ENCODE results near the gene BRD7.

Gene BRD7

DNA sequence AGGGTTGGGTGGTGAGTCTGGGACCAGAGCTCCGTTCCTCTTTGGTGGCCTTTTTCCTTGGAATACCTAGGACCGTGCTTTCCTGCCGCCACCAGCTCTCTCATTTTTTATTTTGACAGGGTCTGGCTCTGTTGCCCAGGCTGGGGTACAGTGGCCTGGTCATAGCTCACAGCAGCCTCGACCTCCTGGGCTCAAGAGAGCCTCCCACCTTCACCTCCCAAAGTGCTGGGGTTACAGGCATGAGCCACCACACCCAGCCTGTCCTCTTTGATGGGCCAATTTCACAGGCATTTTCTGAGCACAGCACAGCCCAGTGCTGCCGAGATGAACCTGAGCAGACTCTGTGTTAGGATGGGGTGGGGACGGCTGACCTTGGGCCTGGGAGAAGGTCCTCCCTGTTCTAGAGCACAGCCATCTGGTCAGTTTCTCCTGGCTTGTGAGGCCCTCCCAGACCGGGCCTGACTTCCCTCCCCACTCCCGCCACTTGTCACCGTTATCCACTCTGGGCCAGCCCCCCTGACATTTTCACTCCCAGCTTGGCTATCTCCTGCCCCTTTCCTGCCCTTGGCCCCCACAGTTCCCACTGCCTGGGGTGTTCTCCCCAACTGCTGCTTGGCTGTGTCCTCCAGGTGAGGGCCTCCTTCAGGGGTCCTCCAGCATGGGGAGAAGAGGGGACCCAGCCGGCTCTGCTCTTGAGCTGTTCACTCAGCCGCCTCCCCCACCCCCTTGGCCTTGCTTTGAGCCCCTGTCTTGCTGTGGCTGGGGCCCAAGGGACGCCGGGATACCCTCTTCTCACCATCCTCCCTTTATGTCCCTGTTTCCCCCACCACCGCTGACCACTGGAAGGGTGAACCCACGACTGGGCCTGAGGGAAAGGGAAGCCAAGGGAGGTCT lies 97.4 kb downstream of the BRD7 start:
- DNase-seq (ENCODE audit: low spot score) = no peak

DNA sequence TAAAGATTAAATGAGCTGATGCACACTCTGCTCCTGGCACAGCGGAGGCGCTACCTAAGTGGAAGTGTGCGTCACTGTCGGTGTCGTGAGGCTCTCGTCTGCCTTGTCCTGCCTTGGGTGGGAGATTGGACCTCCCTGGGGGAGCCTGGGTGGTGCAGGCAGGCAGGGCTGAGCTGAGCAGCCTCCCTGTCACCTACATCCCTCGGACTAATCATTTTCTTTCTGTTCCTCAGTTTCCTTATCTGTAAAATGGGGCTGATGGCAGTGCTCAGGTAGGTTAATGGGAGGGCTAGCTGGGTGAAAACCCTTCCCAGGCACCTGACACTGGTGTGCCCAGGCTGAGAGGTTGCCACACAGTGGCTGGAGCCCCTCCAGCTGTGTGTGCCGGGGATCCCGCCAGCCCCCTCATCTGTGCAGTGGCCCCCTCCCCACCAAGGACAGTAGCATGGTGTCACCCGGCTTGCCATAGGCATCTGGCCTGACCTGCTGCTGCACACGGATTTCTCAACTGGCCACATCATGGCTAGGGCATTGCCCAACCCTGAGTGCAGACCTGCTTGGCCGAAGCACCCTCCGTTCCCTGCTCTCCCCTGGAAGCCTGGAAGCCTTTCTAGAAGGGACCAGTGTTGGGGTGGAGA lies 98.2 kb downstream of the BRD7 start:
- DNase-seq (ENCODE audit: low spot score) = no peak

DNA sequence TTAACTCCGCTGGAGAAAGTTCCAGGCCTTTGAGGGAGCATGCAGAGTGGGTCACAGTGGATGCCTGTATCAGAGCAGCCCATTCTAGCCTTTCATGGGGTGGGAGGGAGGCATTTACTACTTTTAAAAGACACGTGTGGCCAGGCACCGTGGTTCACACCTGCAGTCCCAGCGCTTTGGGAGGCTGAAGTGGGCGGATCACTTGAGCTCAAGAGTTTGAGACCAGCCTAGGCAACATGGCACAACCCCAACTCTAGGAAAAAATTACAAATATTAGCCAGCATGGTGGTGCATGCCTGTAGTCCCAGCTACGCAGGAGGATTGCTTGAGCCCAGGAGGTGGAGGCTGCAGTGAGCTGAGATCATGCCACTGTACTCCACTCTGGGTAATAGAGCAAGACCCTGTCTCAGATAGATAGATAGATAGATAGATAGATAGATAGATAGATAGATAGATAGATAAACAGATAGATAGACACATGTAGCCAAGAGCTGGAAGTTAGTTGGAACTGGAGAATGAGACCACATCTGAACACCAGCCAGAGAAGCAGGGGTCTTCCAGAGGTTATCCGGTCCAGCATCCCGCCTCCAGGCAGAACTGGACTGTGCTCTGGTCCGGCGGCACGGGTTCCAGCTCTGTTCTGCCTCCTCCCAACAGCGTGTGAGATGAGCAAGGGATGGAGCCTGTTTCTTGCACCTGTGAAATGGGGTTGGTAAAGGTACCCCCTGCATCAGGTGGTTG lies 98.8 kb downstream of the BRD7 start:
- DNase-seq (ENCODE audit: low spot score) = no peak

DNA sequence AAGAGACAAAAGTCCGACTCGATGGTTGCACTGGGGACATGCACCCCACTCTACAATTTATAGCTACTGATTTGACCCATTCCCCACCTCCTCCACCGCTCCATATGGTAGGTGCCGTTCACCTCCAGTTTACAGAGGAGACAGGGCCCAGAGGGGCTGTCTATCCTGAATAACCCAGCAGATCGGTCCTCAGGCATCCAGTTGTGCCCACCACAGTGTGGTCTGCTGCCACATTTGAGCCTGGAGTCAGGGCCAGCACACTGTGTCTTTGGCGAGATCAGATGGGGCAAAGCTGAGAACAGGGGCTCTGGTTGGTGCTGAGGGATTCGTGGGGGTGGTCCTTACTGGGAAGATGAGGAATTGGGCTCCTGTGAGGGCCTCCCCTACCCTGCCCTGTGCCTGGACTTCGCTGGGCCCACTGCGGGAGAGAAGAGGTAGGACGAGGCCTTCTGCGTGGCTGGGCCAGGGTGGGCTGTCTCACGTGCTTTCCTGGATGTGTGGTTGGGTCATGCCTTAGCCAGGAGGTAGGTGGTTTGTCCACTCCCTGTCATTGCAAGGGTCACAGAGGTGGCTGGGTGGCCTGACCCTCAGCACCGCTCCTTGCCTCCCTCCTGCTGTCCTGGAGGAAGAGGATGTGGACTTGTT lies 99.6 kb downstream of the BRD7 start:
- no peak for DNase-seq (ENCODE audit: low spot score)

DNA sequence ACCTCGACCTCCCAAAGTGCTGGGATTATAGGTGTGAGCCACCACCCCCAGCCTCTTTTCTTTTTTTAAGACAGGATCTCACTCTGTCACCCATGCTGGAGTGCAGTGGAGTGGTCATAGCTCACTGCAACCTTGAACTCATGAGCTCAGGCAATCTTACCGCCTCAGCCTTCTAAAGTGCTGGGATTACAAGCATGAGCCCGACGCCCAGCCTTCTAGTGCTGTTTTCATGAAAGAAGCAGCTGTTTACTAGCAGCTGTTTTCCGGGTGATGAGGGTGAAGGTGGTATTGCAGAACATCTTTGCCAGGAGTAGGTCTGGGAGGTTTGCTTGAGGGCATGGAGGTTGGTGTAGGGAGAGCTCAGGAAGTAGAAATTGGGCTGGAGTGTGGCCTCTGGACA lies 100.4 kb downstream of the BRD7 start:
- no peak for DNase-seq (ENCODE audit: low spot score)

DNA sequence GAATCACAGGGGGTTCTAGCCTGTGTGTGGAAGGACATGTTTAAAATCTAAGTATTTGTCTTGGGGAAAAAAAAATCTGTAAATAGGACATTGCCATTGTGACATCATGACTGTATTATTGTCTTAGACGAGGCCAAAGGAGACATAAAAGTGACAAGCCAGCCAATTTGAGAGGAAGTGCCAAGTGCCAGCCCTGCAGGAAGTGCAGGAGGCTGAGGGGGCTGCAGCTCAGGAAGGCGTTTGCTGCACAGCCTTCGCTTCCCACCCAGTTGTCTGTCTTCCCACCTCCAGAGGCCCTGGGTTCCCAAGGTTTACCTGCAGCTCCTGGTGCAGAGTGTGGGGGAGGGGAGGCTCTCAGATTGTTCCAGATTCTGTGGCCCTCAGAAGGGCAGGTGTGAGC lies 101.1 kb downstream of the BRD7 start:
- no peak for DNase-seq (ENCODE audit: low spot score)

DNA sequence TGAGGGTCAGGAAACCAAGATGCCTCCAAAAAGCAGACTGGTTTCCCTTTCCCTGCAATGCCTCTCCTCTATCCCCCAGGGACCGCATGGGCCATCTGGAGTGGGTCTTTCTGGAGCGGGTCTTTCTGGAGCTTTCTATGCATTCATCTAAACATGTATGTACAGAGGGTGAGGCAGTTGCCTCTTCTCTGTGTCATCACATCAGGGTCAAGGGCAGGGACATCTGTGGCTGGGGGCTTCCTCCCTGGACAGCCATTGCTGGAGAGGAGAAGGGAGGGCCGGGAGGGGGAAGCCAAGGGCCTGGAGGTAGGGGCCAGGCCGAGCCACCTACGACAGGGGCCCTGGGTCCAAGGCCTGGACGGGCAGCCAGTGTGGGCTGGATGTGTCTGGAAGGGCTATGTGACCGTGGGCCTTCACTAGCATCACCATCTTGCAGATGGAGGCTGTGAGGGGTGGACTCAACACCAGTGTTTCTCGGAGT lies 101.6 kb downstream of the BRD7 start:
- DNase-seq (ENCODE audit: low spot score) = no peak

DNA sequence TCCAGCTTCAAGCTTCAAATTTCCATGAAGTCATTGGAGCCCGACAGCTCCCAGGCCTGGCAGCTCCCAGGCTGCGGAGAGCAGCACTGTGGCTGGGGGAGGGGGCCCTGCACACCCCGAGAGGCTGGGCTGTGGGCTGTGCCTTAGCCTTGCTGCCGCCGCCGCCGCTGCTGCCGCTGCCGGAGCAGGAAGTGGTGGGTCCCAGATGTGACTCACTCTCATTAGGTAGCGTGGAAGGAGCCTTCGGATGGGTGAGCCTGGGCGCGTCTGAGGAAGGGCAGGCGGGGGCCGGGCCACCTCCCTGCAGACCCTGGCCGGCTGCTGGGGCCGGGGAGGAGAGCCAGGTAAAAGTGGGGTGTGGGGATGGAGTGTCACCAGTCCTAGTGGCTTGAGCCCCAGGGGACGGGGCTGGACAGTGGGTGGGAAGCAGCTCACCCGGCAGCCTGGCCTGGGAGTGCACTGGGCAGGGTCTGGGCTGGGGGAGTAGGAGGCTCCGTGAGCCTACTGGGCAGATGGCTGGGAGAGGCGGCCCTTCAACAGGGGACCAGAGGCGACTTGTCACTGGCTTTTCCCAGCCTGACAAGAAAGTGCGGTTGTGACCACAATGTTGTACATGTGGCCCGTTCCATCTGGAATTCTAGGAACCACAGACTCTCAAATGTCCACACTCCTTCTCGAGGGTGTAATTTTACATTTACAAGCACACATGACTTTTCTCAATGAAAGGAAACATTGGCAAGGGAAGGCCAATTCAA lies 102.3 kb downstream of the BRD7 start, which contains the start of gene ADCY7:
Gene ADCY7, plus strand, starts transcription at position 215 of the 755 bp plus-strand sequence. CDS start 21,629 bp downstream, outside the sequence.
- no peak for DNase-seq (ENCODE audit: low spot score)
